MM.1S (cell line): ENCODE results near the gene TMEM250.

Experiments used
- EZH2 ChIP-seq: fragments of 300-600 bp; sonication (generic); optimal IDR thresholded peaks from 2 replicates; pipeline ENCODE3; 2017; ENCODE audit warnings: low read depth, mild to moderate bottlenecking, antibody characterized with exemption, low read length, mixed read lengths
- TF ChIP-seq, protein P1 (sequence below): fragments of 300-600 bp; sonication (generic); IDR thresholded peaks from 2 replicates; pipeline ENCODE4 v1.5.1; 2016; ENCODE audit warnings: antibody characterized with exemption, low read length, mixed read lengths

DNA sequence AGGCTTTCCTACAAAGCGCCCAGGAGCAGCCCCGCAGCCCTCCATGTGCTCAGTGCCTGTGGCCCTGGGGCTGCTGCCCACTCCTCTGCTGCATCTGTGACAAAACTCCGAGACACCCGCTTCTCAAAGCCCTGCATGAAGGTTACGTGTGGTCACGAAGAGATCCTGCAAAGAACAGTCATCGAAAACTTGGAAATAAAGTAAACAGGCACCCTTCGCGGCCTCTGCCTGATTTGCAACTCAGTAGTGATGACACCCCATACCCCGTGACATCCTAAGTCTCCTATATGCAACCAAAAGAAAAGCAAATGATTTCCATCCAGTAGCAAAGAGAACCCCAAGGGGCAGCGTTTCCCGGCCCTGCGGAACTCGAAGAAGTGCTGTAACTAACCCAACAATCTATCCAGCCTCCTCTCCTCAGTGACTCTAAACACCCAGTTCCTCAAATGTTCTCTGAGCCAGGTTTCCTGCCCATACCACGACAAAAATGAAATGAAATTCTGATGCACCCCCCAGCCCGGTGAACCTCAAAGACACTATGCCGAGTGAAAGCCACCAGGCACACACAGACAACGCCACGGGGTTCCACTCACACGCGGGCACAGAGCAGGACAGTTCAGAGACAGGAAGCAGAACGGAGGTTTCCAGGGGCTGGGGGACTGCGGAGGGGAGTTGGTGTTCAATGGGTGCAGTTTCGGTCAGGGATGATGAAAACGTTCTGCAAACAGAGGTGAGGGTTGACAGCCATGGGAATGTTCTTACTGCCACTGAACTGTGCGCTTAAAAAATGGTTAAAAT, 42.6 kb downstream of the TMEM250 start:
- TF ChIP-seq, protein P1, sequence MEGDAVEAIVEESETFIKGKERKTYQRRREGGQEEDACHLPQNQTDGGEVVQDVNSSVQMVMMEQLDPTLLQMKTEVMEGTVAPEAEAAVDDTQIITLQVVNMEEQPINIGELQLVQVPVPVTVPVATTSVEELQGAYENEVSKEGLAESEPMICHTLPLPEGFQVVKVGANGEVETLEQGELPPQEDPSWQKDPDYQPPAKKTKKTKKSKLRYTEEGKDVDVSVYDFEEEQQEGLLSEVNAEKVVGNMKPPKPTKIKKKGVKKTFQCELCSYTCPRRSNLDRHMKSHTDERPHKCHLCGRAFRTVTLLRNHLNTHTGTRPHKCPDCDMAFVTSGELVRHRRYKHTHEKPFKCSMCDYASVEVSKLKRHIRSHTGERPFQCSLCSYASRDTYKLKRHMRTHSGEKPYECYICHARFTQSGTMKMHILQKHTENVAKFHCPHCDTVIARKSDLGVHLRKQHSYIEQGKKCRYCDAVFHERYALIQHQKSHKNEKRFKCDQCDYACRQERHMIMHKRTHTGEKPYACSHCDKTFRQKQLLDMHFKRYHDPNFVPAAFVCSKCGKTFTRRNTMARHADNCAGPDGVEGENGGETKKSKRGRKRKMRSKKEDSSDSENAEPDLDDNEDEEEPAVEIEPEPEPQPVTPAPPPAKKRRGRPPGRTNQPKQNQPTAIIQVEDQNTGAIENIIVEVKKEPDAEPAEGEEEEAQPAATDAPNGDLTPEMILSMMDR: no peak
- no peak for TF ChIP-seq EZH2
